HEK293 (cell line): Measurements from ENCODE around the gene SLC5A10.

Experiments used
- SP2 ChIP-seq: fragments of 450-650 bp; formaldehyde crosslinking; IDR thresholded peaks from 2 replicates; pipeline ENCODE4 v1.5.1; 2016; ENCODE audit warnings: missing biosample characterization, missing genetic modification characterization
- TCF7L2 ChIP-seq: IDR thresholded peaks from 2 replicates; pipeline ENCODE4 v1.6.1; 2011; ENCODE audit warnings: low read depth, mild to moderate bottlenecking, inconsistent platforms, low read length, moderate library complexity, borderline replicate concordance
- YY1 ChIP-seq: fragments of 450-650 bp; formaldehyde crosslinking; IDR thresholded peaks from 2 replicates; pipeline ENCODE4 v1.5.1; 2018; ENCODE audit warnings: missing biosample characterization, missing genetic modification characterization
- ZBTB21 ChIP-seq: fragments of 450-650 bp; formaldehyde crosslinking; IDR thresholded peaks from 2 replicates; pipeline ENCODE4 v1.5.1; 2017; ENCODE audit warnings: missing biosample characterization, missing genetic modification characterization
- ZNF184 ChIP-seq: fragments of 450-650 bp; IDR thresholded peaks from 2 replicates; pipeline ENCODE4 v1.5.1; 2018; ENCODE audit warnings: missing biosample characterization, mild to moderate bottlenecking, missing genetic modification characterization
- TF ChIP-seq, protein P1 (sequence below): fragments of 450-650 bp; formaldehyde crosslinking; IDR thresholded peaks from 2 replicates; pipeline ENCODE4 v1.5.1; 2016; ENCODE audit warnings: missing biosample characterization, missing genetic modification characterization
- TF ChIP-seq, protein P2 (sequence below): IDR thresholded peaks from 2 replicates; pipeline ENCODE4 v1.6.1; 2011; ENCODE audit warnings: mild to moderate bottlenecking, low read depth, low read length, borderline replicate concordance
- TF ChIP-seq, protein P3 (sequence below): sonication (generic); formaldehyde crosslinking; IDR thresholded peaks from 2 replicates; pipeline ENCODE4 v1.8.1; 2022; ENCODE audit warnings: mild to moderate bottlenecking, moderate library complexity, missing genetic modification reagents

DNA sequence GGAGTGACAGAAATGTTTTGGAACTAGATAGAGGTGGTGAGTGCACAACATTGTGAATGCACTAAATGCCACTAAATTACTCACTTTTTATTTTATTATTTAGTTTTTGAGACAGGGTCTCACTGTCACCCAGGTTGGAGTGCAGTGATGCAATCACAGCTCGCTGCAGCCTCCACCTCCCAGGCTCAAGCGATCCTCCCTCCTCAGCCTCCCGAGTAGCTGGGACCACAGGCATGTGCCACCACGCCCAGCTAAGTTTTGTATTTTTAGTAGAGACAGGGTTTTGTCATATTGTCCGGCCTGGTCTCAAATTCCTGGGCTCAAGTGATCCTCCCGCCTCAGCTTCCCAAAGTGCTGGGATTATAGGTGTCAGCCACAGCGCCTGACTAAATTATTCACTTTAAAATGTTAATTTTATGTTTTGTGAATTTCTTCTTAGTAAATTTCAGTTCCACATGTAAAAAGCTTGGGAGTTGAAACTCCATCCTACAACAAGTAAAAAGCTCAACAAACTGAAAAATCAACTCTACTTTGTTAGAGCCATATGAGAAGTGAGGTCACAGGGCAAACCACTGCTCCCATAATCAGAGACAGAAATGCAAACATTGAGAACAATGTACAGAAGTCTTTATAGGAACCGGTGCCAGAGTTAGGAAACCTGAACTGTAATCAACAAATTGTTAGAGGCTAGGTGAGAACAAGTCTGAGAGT, 13.8 kb upstream of the SLC5A10 start:
- TF ChIP-seq, protein P1, sequence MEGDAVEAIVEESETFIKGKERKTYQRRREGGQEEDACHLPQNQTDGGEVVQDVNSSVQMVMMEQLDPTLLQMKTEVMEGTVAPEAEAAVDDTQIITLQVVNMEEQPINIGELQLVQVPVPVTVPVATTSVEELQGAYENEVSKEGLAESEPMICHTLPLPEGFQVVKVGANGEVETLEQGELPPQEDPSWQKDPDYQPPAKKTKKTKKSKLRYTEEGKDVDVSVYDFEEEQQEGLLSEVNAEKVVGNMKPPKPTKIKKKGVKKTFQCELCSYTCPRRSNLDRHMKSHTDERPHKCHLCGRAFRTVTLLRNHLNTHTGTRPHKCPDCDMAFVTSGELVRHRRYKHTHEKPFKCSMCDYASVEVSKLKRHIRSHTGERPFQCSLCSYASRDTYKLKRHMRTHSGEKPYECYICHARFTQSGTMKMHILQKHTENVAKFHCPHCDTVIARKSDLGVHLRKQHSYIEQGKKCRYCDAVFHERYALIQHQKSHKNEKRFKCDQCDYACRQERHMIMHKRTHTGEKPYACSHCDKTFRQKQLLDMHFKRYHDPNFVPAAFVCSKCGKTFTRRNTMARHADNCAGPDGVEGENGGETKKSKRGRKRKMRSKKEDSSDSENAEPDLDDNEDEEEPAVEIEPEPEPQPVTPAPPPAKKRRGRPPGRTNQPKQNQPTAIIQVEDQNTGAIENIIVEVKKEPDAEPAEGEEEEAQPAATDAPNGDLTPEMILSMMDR (tag by site-specific recombination): no peak
- TF ChIP-seq SP2 (tag by site-specific recombination) (no peak), YY1 (tag by site-specific recombination) (no peak), ZBTB21 (tag by site-specific recombination) (no peak), TCF7L2 (no peak), ZNF184 (no peak)
- TF ChIP-seq, protein P2, sequence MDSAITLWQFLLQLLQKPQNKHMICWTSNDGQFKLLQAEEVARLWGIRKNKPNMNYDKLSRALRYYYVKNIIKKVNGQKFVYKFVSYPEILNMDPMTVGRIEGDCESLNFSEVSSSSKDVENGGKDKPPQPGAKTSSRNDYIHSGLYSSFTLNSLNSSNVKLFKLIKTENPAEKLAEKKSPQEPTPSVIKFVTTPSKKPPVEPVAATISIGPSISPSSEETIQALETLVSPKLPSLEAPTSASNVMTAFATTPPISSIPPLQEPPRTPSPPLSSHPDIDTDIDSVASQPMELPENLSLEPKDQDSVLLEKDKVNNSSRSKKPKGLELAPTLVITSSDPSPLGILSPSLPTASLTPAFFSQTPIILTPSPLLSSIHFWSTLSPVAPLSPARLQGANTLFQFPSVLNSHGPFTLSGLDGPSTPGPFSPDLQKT: no peak
- TF ChIP-seq, protein P3, sequence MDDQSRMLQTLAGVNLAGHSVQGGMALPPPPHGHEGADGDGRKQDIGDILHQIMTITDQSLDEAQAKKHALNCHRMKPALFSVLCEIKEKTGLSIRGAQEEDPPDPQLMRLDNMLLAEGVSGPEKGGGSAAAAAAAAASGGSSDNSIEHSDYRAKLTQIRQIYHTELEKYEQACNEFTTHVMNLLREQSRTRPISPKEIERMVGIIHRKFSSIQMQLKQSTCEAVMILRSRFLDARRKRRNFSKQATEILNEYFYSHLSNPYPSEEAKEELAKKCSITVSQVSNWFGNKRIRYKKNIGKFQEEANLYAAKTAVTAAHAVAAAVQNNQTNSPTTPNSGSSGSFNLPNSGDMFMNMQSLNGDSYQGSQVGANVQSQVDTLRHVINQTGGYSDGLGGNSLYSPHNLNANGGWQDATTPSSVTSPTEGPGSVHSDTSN (CRISPR knock-in tag): no peak
